ENCODE measurements around the gene ZSCAN25. TPM values are rescaled to one million over a fixed set of nuclear protein-coding genes. Genes with fewer than 3 reads are reported as not detected.

The ZSCAN25 gene
- total RNA-seq, 3 donors from 2014 or later (not counting 1 experiment from before 2014, with no cell fraction given): 24.4 to 37.4 (median 27.8) TPM

- no peaks in the 10 kb centered on the region for H3K4me1 ChIP-seq (ENCODE audit: control insufficient read depth, insufficient read depth, low read length)
- intact Hi-C loops (cut with micrococcal nuclease): no loop called here
- H3K9me3 ChIP-seq (ENCODE audit: control insufficient read depth, insufficient read depth, low read length): no peaks in the 10 kb centered on the region
- Mint-ChIP-seq H3K27ac (no peak overlapping the region), H3K4me3 (no peak overlapping the region), H3K4me1 (peaks cover 0 to 5% of the 10 kb centered on the region in 2 donors), H3K36me3 (no peaks in the 10 kb centered on the region), H3K27me3 (ENCODE audit: low read depth in 2 of 2) (no peaks in the 10 kb centered on the region), H3K9me3 (no peaks in the 10 kb centered on the region)
- H3K36me3 ChIP-seq (ENCODE audit: control insufficient read depth, insufficient read depth, low read length): peaks cover 3% of the 10 kb centered on the region
- no peak for ATAC-seq
- no peaks in the 10 kb centered on the region for H3K27me3 ChIP-seq (ENCODE audit: control insufficient read depth, insufficient read depth, low read length)
- no peak overlapping the region for H3K4me3 ChIP-seq (ENCODE audit: low read length)
- no peak for DNase-seq
- 92% methylated on average over 1 of the region's 1 CpG for WGBS (ENCODE audit: insufficient coverage)
- H3K27ac ChIP-seq (ENCODE audit: low read length): no peak overlapping the region
- TF ChIP-seq, protein P1, sequence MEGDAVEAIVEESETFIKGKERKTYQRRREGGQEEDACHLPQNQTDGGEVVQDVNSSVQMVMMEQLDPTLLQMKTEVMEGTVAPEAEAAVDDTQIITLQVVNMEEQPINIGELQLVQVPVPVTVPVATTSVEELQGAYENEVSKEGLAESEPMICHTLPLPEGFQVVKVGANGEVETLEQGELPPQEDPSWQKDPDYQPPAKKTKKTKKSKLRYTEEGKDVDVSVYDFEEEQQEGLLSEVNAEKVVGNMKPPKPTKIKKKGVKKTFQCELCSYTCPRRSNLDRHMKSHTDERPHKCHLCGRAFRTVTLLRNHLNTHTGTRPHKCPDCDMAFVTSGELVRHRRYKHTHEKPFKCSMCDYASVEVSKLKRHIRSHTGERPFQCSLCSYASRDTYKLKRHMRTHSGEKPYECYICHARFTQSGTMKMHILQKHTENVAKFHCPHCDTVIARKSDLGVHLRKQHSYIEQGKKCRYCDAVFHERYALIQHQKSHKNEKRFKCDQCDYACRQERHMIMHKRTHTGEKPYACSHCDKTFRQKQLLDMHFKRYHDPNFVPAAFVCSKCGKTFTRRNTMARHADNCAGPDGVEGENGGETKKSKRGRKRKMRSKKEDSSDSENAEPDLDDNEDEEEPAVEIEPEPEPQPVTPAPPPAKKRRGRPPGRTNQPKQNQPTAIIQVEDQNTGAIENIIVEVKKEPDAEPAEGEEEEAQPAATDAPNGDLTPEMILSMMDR (IDR thresholded peaks at IDR 0.05): no peak
These were observed 25.3 kb downstream of the ZSCAN25 start for GRCh38 chr7:99642027-99642426.

- ATAC-seq (no peak), DNase-seq (no peak)
- 69% methylated on average over 1 of the region's 2 CpGs for WGBS (ENCODE audit: insufficient coverage)
- intact Hi-C loops (cut with micrococcal nuclease): no loop called here
- Histone ChIP-seq H3K9me3 (ENCODE audit: control insufficient read depth, insufficient read depth, low read length) (no peaks in the 10 kb centered on the region), H3K36me3 (ENCODE audit: control insufficient read depth, insufficient read depth, low read length) (peaks cover 3% of the 10 kb centered on the region), H3K27ac (ENCODE audit: low read length) (no peak overlapping the region), H3K27me3 (ENCODE audit: control insufficient read depth, insufficient read depth, low read length) (no peaks in the 10 kb centered on the region), H3K4me1 (ENCODE audit: control insufficient read depth, insufficient read depth, low read length) (no peaks in the 10 kb centered on the region), H3K4me3 (ENCODE audit: low read length) (no peak overlapping the region)
- Mint-ChIP-seq H3K36me3 (no peaks in the 10 kb centered on the region), H3K27me3 (ENCODE audit: low read depth in 2 of 2) (no peaks in the 10 kb centered on the region), H3K4me1 (peaks cover 0 to 5% of the 10 kb centered on the region in 2 donors), H3K4me3 (no peak overlapping the region), H3K27ac (no peak overlapping the region), H3K9me3 (no peaks in the 10 kb centered on the region)
- TF ChIP-seq, protein P1 (IDR thresholded peaks at IDR 0.05): no peak
These were observed 26.7 kb downstream of the ZSCAN25 start for GRCh38 chr7:99643464-99643863.

GRCh38 chr7:99644431-99644830 is 27.7 kb downstream of the ZSCAN25 start:
- H3K4me1 ChIP-seq (ENCODE audit: control insufficient read depth, insufficient read depth, low read length): no peaks in the 10 kb centered on the region
- TF ChIP-seq, protein P1 (IDR thresholded peaks at IDR 0.05): no peak

GRCh38 chr7:99645590-99645989 is 28.8 kb downstream of the ZSCAN25 start:
- Histone ChIP-seq H3K9me3 (ENCODE audit: control insufficient read depth, insufficient read depth, low read length) (no peaks in the 10 kb centered on the region), H3K4me3 (ENCODE audit: low read length) (no peak overlapping the region), H3K4me1 (ENCODE audit: control insufficient read depth, insufficient read depth, low read length) (no peaks in the 10 kb centered on the region), H3K27ac (ENCODE audit: low read length) (no peak overlapping the region), H3K27me3 (ENCODE audit: control insufficient read depth, insufficient read depth, low read length) (no peaks in the 10 kb centered on the region), H3K36me3 (ENCODE audit: control insufficient read depth, insufficient read depth, low read length) (peaks cover 3% of the 10 kb centered on the region)
- WGBS (ENCODE audit: insufficient coverage): 88% methylated on average over 1 of the region's 1 CpG
- no peak for ATAC-seq
- no peak for DNase-seq
- Mint-ChIP-seq H3K27me3 (ENCODE audit: low read depth in 2 of 2) (no peaks in the 10 kb centered on the region), H3K27ac (no peak overlapping the region), H3K4me3 (no peak overlapping the region), H3K4me1 (peaks cover 0 to 5% of the 10 kb centered on the region in 2 donors), H3K36me3 (no peaks in the 10 kb centered on the region), H3K9me3 (no peaks in the 10 kb centered on the region)
- intact Hi-C loops (cut with micrococcal nuclease): no loop called here
- TF ChIP-seq, protein P1 (IDR thresholded peaks at IDR 0.05): no peak

More at GRCh38 chr7:99644431-99644830, 27.7 kb downstream of the ZSCAN25 start:
- intact Hi-C loops (cut with micrococcal nuclease): no loop called here
- 88% methylated on average over 3 of the region's 3 CpGs for WGBS (ENCODE audit: insufficient coverage)
- ATAC-seq: no peak
- no peaks in the 10 kb centered on the region for H3K27me3 ChIP-seq (ENCODE audit: control insufficient read depth, insufficient read depth, low read length)
- H3K4me3 ChIP-seq (ENCODE audit: low read length): no peak overlapping the region
- no peaks in the 10 kb centered on the region for H3K36me3 Mint-ChIP-seq
- H3K36me3 ChIP-seq (ENCODE audit: control insufficient read depth, insufficient read depth, low read length): peaks cover 3% of the 10 kb centered on the region
- H3K9me3 ChIP-seq (ENCODE audit: control insufficient read depth, insufficient read depth, low read length): no peaks in the 10 kb centered on the region
- no peak overlapping the region for H3K27ac ChIP-seq (ENCODE audit: low read length)
- H3K27ac Mint-ChIP-seq: no peak overlapping the region
- H3K4me1 Mint-ChIP-seq: peaks cover 0 to 5% of the 10 kb centered on the region in 2 donors
- no peak overlapping the region for H3K4me3 Mint-ChIP-seq
- DNase-seq: no peak
- no peaks in the 10 kb centered on the region for H3K9me3 Mint-ChIP-seq
- no peaks in the 10 kb centered on the region for H3K27me3 Mint-ChIP-seq (ENCODE audit: low read depth in 2 of 2)
